K562 (cell line): Measurements from ENCODE around the gene SMARCD2. TPM values are rescaled to one million over a fixed set of nuclear protein-coding genes. Genes with fewer than 3 reads are reported as not detected.
A peak's percentile ranks its signal among the peaks of the same experiment; 100 is the strongest.

Source experiments
- BCL6 ChIP-seq: fragments of 250-450 bp; sonication (Bioruptor Pico); IDR thresholded peaks from 2 replicates; pipeline ENCODE4 v1.4.0; 2020
- BRCA1 ChIP-seq, 2 experiments: fragments of 450-650 bp in 1 of 2; sonication (generic) in 1 of 2; formaldehyde crosslinking in 1 of 2; IDR thresholded peaks; 2 replicates each; pipeline versions ENCODE4 v1.5.0 to v1.6.1; 2017 to 2020; ENCODE audit warnings: mild to moderate bottlenecking in 1 of 2, missing genetic modification reagents in 1 of 2
- CCNT2 ChIP-seq: IDR thresholded peaks from 2 replicates; pipeline ENCODE4 v1.6.1; 2011; ENCODE audit warnings: borderline replicate concordance, low read depth, mild to moderate bottlenecking, moderate library complexity, mixed read lengths, low read length; ENCODE audit not compliant: insufficient read length; ENCODE audit errors: extremely low read depth
- CTBP1 ChIP-seq: fragments of 450-650 bp; IDR thresholded peaks from 2 replicates; pipeline ENCODE4 v1.6.1; 2016; ENCODE audit warnings: borderline replicate concordance
- E2F4 ChIP-seq: sonication (generic); formaldehyde crosslinking; IDR thresholded peaks from 2 replicates; pipeline ENCODE4 v1.8.0; 2022; ENCODE audit warnings: mild to moderate bottlenecking, low read depth, missing genetic modification reagents
- EGR1 ChIP-seq: fragments of 450-650 bp; conservative IDR thresholded peaks from 2 replicates; pipeline ENCODE4 v1.6.1; 2017; ENCODE audit warnings: mild to moderate bottlenecking
- GTF2B ChIP-seq: IDR thresholded peaks from 2 replicates; pipeline ENCODE4 v1.6.1; 2011; ENCODE audit not compliant: insufficient read length; ENCODE audit errors: extremely low read depth
- HMG20B ChIP-seq: fragments of 250-450 bp; sonication (Bioruptor Pico); IDR thresholded peaks from 2 replicates; pipeline ENCODE4 v1.5.0; 2021; ENCODE audit warnings: mild to moderate bottlenecking
- HOMEZ ChIP-seq: fragments of 250-450 bp; sonication (Bioruptor Pico); IDR thresholded peaks from 2 replicates; pipeline ENCODE4 v1.4.0; 2020; ENCODE audit warnings: mild to moderate bottlenecking, moderate library complexity
- KDM1A ChIP-seq, 2 experiments: fragments of 450-650 bp; IDR thresholded peaks; 2 replicates each; pipeline ENCODE4 v1.6.1; 2016; ENCODE audit warnings: mild to moderate bottlenecking in 2 of 2
- LCOR ChIP-seq: sonication (generic); formaldehyde crosslinking; IDR thresholded peaks from 2 replicates; pipeline ENCODE4 v1.8.0; 2022; ENCODE audit warnings: mild to moderate bottlenecking, missing genetic modification reagents
- MEIS2 ChIP-seq: fragments of 450-650 bp; IDR thresholded peaks from 2 replicates; pipeline ENCODE4 v1.6.1; 2014; ENCODE audit warnings: mild to moderate bottlenecking; ENCODE audit not compliant: partially characterized antibody
- NEUROD1 ChIP-seq: fragments of 150-350 bp; IDR thresholded peaks from 2 replicates; pipeline ENCODE4 v1.6.1; 2014; ENCODE audit warnings: borderline replicate concordance, low read length, low read depth; ENCODE audit not compliant: partially characterized antibody
- NFXL1 ChIP-seq: fragments of 450-650 bp; formaldehyde crosslinking; IDR thresholded peaks from 2 replicates; pipeline ENCODE4 v1.4.0; 2021; ENCODE audit warnings: mild to moderate bottlenecking
- RCOR1 ChIP-seq, 2 experiments: IDR thresholded peaks; 2 replicates each; pipeline ENCODE4 v1.6.1; 2012; ENCODE audit warnings: low read depth in 2 of 2, low read length in 2 of 2, borderline replicate concordance in 1 of 2, improper control_type of control experiment in 1 of 2
- SETDB1 ChIP-seq: IDR thresholded peaks from one replicate; pipeline ENCODE4 v1.6.1; 2012; ENCODE audit warnings: low read length, control low read depth, inconsistent platforms
- SMARCB1 ChIP-seq: IDR thresholded peaks from 2 replicates; pipeline ENCODE4 v1.6.1; 2011; ENCODE audit warnings: improper control_type of control experiment, low read depth; ENCODE audit not compliant: insufficient read length
- SP2 ChIP-seq: IDR thresholded peaks from 2 replicates; pipeline ENCODE4 v1.6.1; 2011; ENCODE audit warnings: mild to moderate bottlenecking, low read depth, low read length, moderate library complexity; ENCODE audit not compliant: poor library complexity, severe bottlenecking; ENCODE audit errors: extremely low read depth
- TBL1XR1 ChIP-seq, 2 experiments: IDR thresholded peaks; 2 replicates each; pipeline ENCODE4 v1.6.1; 2012; ENCODE audit warnings: improper control_type of control experiment in 2 of 2, low read length in 2 of 2, mild to moderate bottlenecking in 1 of 2
- TFAM ChIP-seq: fragments of 250-450 bp; sonication (Bioruptor Pico); conservative IDR thresholded peaks from 2 replicates; pipeline ENCODE4 v1.5.0; 2021; ENCODE audit warnings: mild to moderate bottlenecking, moderate library complexity
- XRCC5 ChIP-seq: fragments of 200-400 bp; formaldehyde crosslinking; IDR thresholded peaks from 2 replicates; pipeline ENCODE4 v1.6.1; 2017; ENCODE audit warnings: low read depth, mild to moderate bottlenecking, low read length
- ZBTB2 ChIP-seq: fragments of 450-650 bp; IDR thresholded peaks from 2 replicates; pipeline ENCODE4 v1.6.1; 2016; ENCODE audit warnings: antibody characterized with exemption
- ZNF764 ChIP-seq: fragments of 250-450 bp; sonication (Bioruptor Pico); IDR thresholded peaks from 2 replicates; pipeline ENCODE4 v1.4.0; 2020; ENCODE audit warnings: low read depth, mild to moderate bottlenecking, moderate library complexity
- polyA plus RNA-seq, 8 experiments: library from polyadenylated mRNA; depleted of rRNA in 4 of 8; stranded (reverse) in 5 of 8; unstranded in 3 of 8; fragments of >200 nt; fragmentation: Nextera tagmentation in 2 of 8; fragmentation: Illumina TruSeq in 1 of 8; extraction: Ambion mirVana in 2 of 8; extraction: Trizol in 1 of 8; gene quantifications; 2 replicates each; pipeline versions ENCODE4 v1.2.1 to v1.2.3, GENCODE V29; 2011 to 2014; ENCODE audit warnings: inconsistent platforms in 1 of 8, missing spikeins in 1 of 8
- total RNA-seq, 7 experiments: library from RNA; depleted of rRNA in 6 of 7; stranded (reverse); fragments of >200 nt in 6 of 7; fragmentation: Illumina TruSeq in 2 of 7; extraction: Trizol in 2 of 7; gene quantifications; 2 replicates each; pipeline versions ENCODE4 v1.2.1 to v1.2.3, GENCODE V29; 2011 to 2021; ENCODE audit warnings: low replicate concordance in 1 of 7

The SMARCD2 gene
- total and polyA plus RNA-seq, 9 of the 15 experiments (the other 6 are each of a cell fraction or from before 2014, with no cell fraction given): 1.7 to 114 (median 90.3) TPM

- TF ChIP-seq ZBTB2 (peak; percentile 56; the same call in 1 of the 2 replicates), TFAM (CRISPR knock-in tag) (no peak), ZNF764 (peak; percentile 85), CCNT2 (peak; percentile 93), SETDB1 (peak; percentile 51), SMARCB1 (peak; percentile 32), HOMEZ (CRISPR knock-in tag) (0 out of 2 replicates have a peak, but pooled peaks have one; percentile 57), NFXL1 (no peak), HMG20B (CRISPR knock-in tag) (no peak), KDM1A (IDR thresholded peaks at IDR 0.05) (peak; percentile 47 to 58; a peak in 2 of 4 replicates), XRCC5 (peak; percentile 100), MEIS2 (peak; percentile 33), GTF2B (no peak), EGR1 (peak; percentile 78), SP2 (no peak), NEUROD1 (peak; percentile 100), CTBP1 (peak; percentile 94), BCL6 (no peak), LCOR (CRISPR knock-in tag) (peak; percentile 99), TBL1XR1 (IDR thresholded peaks at IDR 0.05; ENCODE audit: low read length in 2 of 2) (peak; percentile 75 to 88), BRCA1 (IDR thresholded peaks at IDR 0.05) (no peak), BRCA1 (CRISPR knock-in tag; IDR thresholded peaks at IDR 0.05) (no peak), RCOR1 (IDR thresholded peaks at IDR 0.05; ENCODE audit: borderline replicate concordance in 1 of 2, low read depth in 2 of 2, low read length in 2 of 2) (peak; percentile 39 to 86; a peak in 3 of 4 replicates), E2F4 (CRISPR knock-in tag) (no peak)
Observed at GRCh38 chr17:63842540-63843386, at the start of gene SMARCD2 (continued).
